BLaER1 treated with 17β-estradiol and CSF1 and Interleukin-3, amounts not matched to agents 10 nM and 100 nM (cell line): ENCODE measurements around the gene SLC13A4.
"Not testable (repeated sequence)": the region's sequence is repeated elsewhere in the genome, so short reads cannot be mapped to it uniquely, and the experiment has no call there.

Experiments used
- H3K27ac ChIP-seq, 11 experiments: shearing (Covaris generic); formaldehyde crosslinking; 2 replicates each; pipeline ENCODE4 v1.8.1; 2022
- H3K27me3 ChIP-seq, 11 experiments: shearing (Covaris generic); formaldehyde crosslinking; 2 replicates each; pipeline ENCODE4 v1.8.1; 2022
- H3K36me3 ChIP-seq, 11 experiments: shearing (Covaris generic); formaldehyde crosslinking; 2 replicates each; pipeline ENCODE4 v1.8.1; 2022
- H3K4me1 ChIP-seq, 10 experiments: shearing (Covaris generic); formaldehyde crosslinking; 2 replicates each; pipeline ENCODE4 v1.8.1; 2022
- H3K4me2 ChIP-seq, 11 experiments: shearing (Covaris generic); formaldehyde crosslinking; 2 replicates each; pipeline ENCODE4 v1.8.1; 2022
- H3K4me3 ChIP-seq, 10 experiments: shearing (Covaris generic); formaldehyde crosslinking; 2 replicates each; pipeline ENCODE4 v1.8.1; 2022
- H3K9ac ChIP-seq, 11 experiments: shearing (Covaris generic); formaldehyde crosslinking; 2 replicates each; pipeline ENCODE4 v1.8.1; 2022
- H3K9me3 ChIP-seq, 11 experiments: shearing (Covaris generic); formaldehyde crosslinking; replicated peaks in 1 of 11; 2 replicates each; pipeline ENCODE4 v1.8.1; 2022
- H4K20me1 ChIP-seq, 11 experiments: shearing (Covaris generic); formaldehyde crosslinking; 2 replicates each; pipeline ENCODE4 v1.8.1; 2022
- Cebpa-rat ChIP-seq, 11 experiments: shearing (Covaris generic); IDR thresholded peaks; 2 replicates each; pipeline ENCODE4 v1.8.1; 2022

Gene SLC13A4

GRCh38 chr7:135742371-135742770, 14.4 kb upstream of the SLC13A4 start:
- peaks cover 0 to 2% (median 0%) of the 10 kb centered on the region in 10 experiments; a peak in 2 of 20 replicates for H3K4me1 ChIP-seq
- no peaks in the 10 kb centered on the region for H3K9me3 ChIP-seq
- no peaks in the 10 kb centered on the region for H3K36me3 ChIP-seq
- H3K9ac ChIP-seq: no peak overlapping the region
- H3K27me3 ChIP-seq: no peaks in the 10 kb centered on the region
- H3K4me3 ChIP-seq: no peak overlapping the region
- H3K4me2 ChIP-seq: no peak overlapping the region
- no peaks in the 10 kb centered on the region for H4K20me1 ChIP-seq
- no peak for TF ChIP-seq Cebpa-rat (IDR thresholded peaks at IDR 0.05)
- H3K27ac ChIP-seq: no peak overlapping the region

DNA sequence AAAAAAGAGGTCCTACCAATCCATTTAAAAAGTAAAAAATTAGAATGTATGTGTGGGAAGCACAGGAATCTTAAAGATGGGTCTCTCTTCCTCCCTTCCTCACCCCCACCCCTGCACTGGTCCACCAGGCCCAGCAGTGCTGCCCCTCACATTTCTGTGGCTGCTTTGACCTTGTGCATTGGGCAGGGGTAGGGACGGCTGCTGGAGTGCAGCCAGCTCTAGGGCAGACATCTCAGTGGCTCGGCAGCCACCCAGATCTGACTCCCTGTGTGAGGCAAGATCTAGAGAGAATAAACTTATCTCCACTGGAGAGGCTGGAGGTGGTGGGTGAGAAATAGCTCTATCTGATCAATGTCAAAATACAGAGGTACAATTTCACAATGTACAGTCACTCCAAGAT, 13.9 kb upstream of the SLC13A4 start:
- no peak overlapping the region for H3K27ac ChIP-seq
- no peak for TF ChIP-seq Cebpa-rat (IDR thresholded peaks at IDR 0.05)
- H3K4me1 ChIP-seq: no peaks in the 10 kb centered on the region
- H3K4me3 ChIP-seq: no peak overlapping the region
- no peaks in the 10 kb centered on the region for H4K20me1 ChIP-seq
- no peaks in the 10 kb centered on the region for H3K36me3 ChIP-seq
- H3K4me2 ChIP-seq: no peak overlapping the region
- no peaks in the 10 kb centered on the region for H3K27me3 ChIP-seq
- H3K9ac ChIP-seq: no peak overlapping the region
- H3K9me3 ChIP-seq: no peaks in the 10 kb centered on the region

- no peaks in the 10 kb centered on the region for H4K20me1 ChIP-seq
- H3K27me3 ChIP-seq: no peaks in the 10 kb centered on the region
- no peak overlapping the region for H3K27ac ChIP-seq
- no peaks in the 10 kb centered on the region for H3K36me3 ChIP-seq
- H3K9me3 ChIP-seq: no peaks in the 10 kb centered on the region
- H3K4me1 ChIP-seq: no peaks in the 10 kb centered on the region
- TF ChIP-seq Cebpa-rat (IDR thresholded peaks at IDR 0.05): no peak
- H3K4me3 ChIP-seq: no peak overlapping the region
- H3K4me2 ChIP-seq: no peak overlapping the region
- H3K9ac ChIP-seq: no peak overlapping the region
These were observed 12.9 kb upstream of the SLC13A4 start for GRCh38 chr7:135740889-135741288.

GRCh38 chr7:135737306-135737647, 9.3 kb upstream of the SLC13A4 start:
- not testable (repeated sequence) for H3K36me3 ChIP-seq, H3K9me3 ChIP-seq, H3K9ac ChIP-seq, H3K4me2 ChIP-seq, H4K20me1 ChIP-seq, H3K4me1 ChIP-seq, H3K4me3 ChIP-seq, H3K27me3 ChIP-seq, H3K27ac ChIP-seq

- H3K9ac ChIP-seq: no peak overlapping the region
- H3K36me3 ChIP-seq: no peaks in the 10 kb centered on the region
- no peaks in the 10 kb centered on the region for H4K20me1 ChIP-seq
- H3K4me3 ChIP-seq: no peak overlapping the region
- no peak overlapping the region for H3K27ac ChIP-seq
- H3K9me3 ChIP-seq: no peaks in the 10 kb centered on the region
- TF ChIP-seq Cebpa-rat (IDR thresholded peaks at IDR 0.05): no peak
- no peaks in the 10 kb centered on the region for H3K27me3 ChIP-seq
- H3K4me1 ChIP-seq: no peaks in the 10 kb centered on the region
- no peak overlapping the region for H3K4me2 ChIP-seq
These were observed 8.8 kb upstream of the SLC13A4 start for GRCh38 chr7:135736586-135737305.

DNA sequence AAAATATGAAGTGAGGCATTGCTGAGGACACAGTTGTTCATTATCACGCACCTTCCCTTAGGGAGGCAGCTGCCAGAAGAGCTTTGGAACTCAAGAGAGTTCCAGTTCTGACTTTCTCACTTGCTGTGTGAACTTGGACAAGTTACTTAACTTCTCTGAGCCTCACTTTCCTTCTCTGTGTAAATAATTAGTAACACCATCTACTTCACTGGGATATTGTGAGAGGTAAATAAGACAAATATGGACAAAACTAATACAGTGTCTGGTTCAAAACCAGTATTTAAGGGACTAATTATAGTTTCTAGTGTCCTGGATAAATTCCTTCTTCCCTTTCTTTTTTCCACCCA, 6.3 kb upstream of the SLC13A4 start:
- no peaks in the 10 kb centered on the region for H3K9me3 ChIP-seq

DNA sequence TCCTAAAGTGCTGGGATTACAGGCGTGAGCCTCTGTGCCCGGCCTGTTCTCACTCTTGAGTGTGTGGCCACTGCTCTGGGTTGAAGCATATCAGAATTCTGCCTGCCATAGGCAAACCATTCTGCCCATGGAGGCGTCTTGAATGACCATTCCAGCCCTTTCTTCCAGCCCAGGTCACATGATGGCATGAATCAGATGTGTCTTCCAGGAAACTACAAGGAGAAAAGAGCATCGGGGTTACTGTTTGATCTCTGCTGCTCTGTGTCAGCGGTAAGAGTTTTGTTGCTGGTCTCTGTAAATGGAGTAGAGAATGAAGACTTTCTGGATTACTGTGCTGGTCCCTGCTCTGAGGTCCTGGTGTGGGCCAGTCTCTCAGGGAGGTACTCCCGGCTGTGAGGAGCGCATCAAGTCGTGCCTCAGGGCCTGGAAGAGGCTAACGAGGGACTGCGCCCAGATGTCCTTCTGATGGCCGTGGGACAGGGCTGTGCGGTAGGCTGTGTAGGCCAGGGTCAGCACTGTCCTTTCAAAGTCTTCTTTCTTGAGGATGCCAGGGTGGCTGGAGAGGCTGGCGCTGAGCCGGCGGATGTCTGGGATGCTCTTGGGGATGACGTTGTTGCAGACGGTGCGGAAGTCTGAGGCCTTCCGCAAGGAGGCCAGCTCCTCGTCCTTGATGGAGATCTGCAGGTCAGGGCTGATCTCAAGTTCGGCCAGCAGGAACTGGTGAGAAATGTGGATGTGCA, 5.8 kb upstream of the SLC13A4 start:
- Histone ChIP-seq H3K9me3 (no peaks in the 10 kb centered on the region), H3K9ac (no peak overlapping the region), H3K4me1 (no peaks in the 10 kb centered on the region), H3K27ac (no peak overlapping the region), H3K4me3 (no peak overlapping the region), H3K36me3 (no peaks in the 10 kb centered on the region), H3K27me3 (no peaks in the 10 kb centered on the region), H4K20me1 (no peaks in the 10 kb centered on the region), H3K4me2 (no peak overlapping the region)
- no peak for TF ChIP-seq Cebpa-rat (IDR thresholded peaks at IDR 0.05)

More for the DNA sequence above, 6.3 kb upstream of the SLC13A4 start:
- Histone ChIP-seq H4K20me1 (no peaks in the 10 kb centered on the region), H3K4me3 (no peak overlapping the region), H3K4me2 (no peak overlapping the region), H3K4me1 (no peaks in the 10 kb centered on the region), H3K9ac (no peak overlapping the region), H3K27ac (no peak overlapping the region), H3K27me3 (no peaks in the 10 kb centered on the region), H3K36me3 (no peaks in the 10 kb centered on the region)
- TF ChIP-seq Cebpa-rat (IDR thresholded peaks at IDR 0.05): no peak

GRCh38 chr7:135731131-135731530, 3.1 kb upstream of the SLC13A4 start:
- Histone ChIP-seq H3K4me3 (no peak overlapping the region), H3K4me1 (peaks cover 0 to 5% (median 0%) of the 10 kb centered on the region in 10 experiments; a peak in 1 of 20 replicates), H3K27me3 (no peaks in the 10 kb centered on the region), H3K27ac (no peak overlapping the region), H3K9ac (no peak overlapping the region), H4K20me1 (no peaks in the 10 kb centered on the region), H3K9me3 (no peaks in the 10 kb centered on the region), H3K36me3 (no peaks in the 10 kb centered on the region), H3K4me2 (no peak overlapping the region)
- TF ChIP-seq Cebpa-rat (IDR thresholded peaks at IDR 0.05): no peak

DNA sequence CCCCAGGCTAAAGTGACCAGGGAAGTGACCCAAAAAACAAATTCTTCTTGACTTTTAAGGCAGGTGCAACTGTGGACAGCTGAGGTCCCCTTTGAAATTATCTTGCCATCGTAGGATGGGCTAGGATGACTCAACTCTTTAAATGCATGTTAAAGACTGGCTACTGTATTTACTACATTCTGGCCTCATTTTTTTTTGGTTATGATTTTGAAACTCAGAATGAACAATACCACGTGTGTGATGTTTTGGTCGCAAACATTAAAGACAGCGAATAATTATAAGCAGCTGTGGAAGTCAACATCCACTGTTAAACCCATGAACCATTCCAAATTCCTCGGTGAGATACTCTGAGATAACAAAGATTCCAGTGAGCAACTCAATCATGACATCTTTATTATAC, 1.2 kb upstream of the SLC13A4 start:
- Histone ChIP-seq H3K36me3 (no peaks in the 10 kb centered on the region), H3K4me2 (no peak overlapping the region), H3K27me3 (no peaks in the 10 kb centered on the region), H3K4me3 (no peak overlapping the region), H3K27ac (no peak overlapping the region), H3K9me3 (no peaks in the 10 kb centered on the region), H4K20me1 (no peaks in the 10 kb centered on the region), H3K9ac (no peak overlapping the region), H3K4me1 (peaks cover 0 to 5% (median 0%) of the 10 kb centered on the region in 10 experiments; a peak in 1 of 20 replicates)
- no peak for TF ChIP-seq Cebpa-rat (IDR thresholded peaks at IDR 0.05)
